ENCODE measurements around the gene ASF1B. TPM values are rescaled to one million over a fixed set of nuclear protein-coding genes. Genes with fewer than 3 reads are reported as not detected.
A peak's percentile ranks its signal among the peaks of the same experiment; 100 is the strongest.

Gene ASF1B
- total RNA-seq, 2 donors from 2014 or later = 0.33 to 0.37 TPM

GRCh38 chr19:14115756-14116155, 20.6 kb downstream of the ASF1B start:
- DNase-seq (ENCODE audit: low spot score) = no peak
- intact Hi-C loops (cut with DNase I) = no loop called here

DNA sequence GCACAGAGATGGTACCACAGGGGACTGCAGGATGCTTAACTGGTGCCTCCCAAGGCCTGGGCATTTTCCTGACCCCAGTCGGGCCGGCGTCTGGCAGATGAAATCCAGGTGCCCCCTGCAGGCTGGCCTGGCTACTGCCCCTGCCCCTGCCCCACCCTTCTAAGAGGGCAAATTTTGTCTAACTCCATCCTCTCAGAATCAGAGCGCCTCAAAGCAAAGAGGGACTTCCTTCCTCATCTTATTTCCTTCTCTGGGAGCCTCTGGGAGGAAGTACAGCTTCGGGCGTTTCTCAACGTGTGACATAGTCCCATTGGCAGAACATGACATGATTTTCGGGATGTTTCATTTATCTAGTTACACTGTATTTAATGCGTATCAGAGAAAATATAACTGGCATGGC, 21.5 kb downstream of the ASF1B start:
- intact Hi-C loops (cut with DNase I) = no loop called here
- peak; percentile 88 for DNase-seq (ENCODE audit: low spot score)

DNA sequence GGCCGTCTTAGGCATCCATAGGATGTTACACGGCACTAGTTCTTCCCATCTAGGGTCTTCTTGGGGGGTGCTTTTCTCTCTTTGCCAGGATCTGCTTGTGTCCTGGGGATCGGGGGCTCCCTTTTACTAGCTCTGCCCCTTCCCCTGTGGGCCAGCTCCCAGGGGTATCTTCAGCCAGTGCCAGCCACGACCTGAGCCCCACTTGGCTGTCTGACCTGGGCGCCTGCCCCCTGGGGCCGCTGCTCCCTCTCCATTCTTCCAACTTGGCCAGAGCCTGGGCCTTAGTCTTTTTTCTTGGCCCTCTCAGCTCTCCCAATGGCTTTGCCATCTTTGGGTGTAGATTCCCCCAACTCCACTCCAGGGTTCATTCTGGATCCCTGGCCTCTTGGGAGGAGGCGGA, 21.9 kb downstream of the ASF1B start:
- no peak for DNase-seq (ENCODE audit: low spot score)
- intact Hi-C loops (cut with DNase I) = no loop called here

- intact Hi-C loops (cut with DNase I) = no loop called here
- no peak for DNase-seq (ENCODE audit: low spot score)
Observed at GRCh38 chr19:14113762-14114414, 22.5 kb downstream of the ASF1B start.

DNA sequence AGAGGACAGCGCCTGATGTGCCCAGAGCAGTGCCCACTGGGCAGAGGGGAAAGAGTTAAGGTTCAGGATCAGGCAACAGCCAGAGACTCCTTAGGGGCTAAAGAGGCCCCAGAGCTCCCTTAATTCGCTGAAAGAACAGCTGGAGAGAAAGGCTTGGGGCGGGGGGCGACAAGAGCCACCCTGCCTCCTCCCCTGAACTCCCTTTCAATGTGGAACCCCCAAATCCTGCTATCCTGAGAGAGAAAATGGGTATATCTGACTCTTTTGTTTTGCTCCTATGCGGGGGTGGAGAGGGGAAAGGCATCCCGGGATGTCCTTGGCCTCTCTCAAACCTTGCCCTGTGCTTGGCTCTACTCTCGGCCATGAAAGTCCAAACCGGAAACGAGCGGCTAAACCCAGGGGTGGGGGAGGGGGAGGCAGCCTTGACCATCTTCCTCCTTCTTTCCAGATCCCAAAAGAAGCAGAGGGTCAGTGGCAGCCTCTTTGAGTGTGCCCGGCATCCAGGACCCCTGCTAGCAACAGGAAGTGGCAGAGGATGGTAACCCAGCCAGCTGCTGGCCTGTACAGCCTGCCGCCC, 23.5 kb downstream of the ASF1B start:
- intact Hi-C loops (cut with DNase I) = no loop called here
- no peak for DNase-seq (ENCODE audit: low spot score)

DNA sequence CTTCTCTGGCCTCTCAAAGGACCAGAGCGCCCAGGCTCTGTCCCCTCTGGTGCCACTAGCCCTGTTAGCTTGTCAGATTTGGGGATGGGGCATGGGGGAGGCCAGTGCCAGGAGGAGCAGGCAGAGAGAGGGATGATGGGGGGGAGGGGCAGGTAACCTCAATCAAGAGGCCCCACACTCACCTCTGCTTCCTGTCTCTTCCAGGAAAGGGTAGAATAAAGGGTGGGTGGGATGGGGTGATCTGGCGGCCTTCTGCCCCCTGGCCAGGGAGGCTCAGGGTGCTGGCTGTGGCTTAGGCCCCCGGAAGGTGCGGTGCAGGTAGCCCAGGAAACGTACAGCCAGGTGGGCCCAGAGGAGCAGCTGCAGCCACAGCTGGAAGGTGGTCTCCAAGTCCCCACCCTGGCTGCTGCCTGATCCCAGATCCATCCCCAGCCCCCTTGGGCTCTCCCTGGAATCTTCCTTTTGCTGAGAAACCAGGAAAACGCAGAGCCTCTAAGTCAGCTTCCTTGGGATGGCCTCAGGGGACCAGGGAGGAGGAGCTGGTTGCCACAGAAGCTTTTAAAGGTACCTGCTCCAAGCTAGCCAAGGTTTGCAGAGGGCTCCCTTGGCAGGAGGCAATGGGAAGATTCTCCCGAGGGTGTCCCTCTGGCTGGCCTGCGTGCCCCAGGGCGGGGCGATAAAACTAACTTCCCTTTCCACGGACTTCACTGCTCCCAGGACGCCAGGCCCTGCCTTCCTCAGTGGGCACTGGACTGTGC, 24.2 kb downstream of the ASF1B start:
- DNase-seq (ENCODE audit: low spot score) = no peak
- intact Hi-C loops (cut with DNase I) = no loop called here

GRCh38 chr19:14111486-14111885, 24.9 kb downstream of the ASF1B start:
- intact Hi-C loops (cut with DNase I) = no loop called here
- no peak for DNase-seq (ENCODE audit: low spot score)

GRCh38 chr19:14110650-14111049, 25.7 kb downstream of the ASF1B start:
- intact Hi-C loops (cut with DNase I) = no loop called here
- DNase-seq (ENCODE audit: low spot score) = no peak

DNA sequence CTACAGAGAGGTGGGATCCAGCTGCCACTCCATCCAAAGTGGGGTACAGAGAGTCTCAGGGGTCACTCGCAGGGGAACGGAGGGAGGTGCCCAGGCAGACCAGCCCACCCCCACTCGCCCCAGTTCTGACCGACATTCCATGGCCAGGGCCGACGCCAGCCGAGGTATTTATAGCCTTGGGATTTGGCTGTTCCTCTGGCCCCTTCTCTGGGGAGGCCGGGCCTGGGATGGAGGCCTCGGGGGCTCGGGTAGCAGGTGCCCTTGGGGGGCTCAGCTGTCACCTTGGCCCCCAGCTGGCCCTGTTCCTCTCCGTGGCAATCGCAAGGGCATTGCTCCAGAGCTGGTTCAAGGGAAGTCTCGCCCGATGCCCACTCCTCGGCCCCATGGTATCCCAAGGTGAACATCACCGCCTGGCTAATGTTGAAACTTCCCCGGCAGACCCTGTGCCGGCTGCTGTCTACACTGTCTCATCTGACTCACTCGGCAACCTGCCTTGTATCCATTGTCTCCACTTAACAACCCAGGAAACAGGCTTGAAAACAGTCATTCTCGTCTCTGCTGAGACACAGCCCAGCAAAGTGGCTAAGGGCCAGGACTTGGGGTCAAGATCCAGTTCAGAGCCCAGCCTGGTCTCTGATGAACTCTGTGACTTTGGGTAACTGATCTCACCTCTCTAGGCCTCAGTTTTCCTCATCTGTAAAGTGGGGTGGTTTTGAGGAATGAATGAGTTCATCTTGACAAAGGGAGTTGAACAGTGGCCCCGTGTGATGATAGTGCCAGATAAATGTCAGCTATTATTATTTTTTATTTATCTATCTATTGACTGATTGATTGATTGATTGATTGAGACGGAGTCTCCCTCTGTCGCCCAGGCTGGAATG, 28.6 kb downstream of the ASF1B start:
- DNase-seq (ENCODE audit: low spot score) = no peak
- intact Hi-C loops (cut with DNase I) = no loop called here

DNA sequence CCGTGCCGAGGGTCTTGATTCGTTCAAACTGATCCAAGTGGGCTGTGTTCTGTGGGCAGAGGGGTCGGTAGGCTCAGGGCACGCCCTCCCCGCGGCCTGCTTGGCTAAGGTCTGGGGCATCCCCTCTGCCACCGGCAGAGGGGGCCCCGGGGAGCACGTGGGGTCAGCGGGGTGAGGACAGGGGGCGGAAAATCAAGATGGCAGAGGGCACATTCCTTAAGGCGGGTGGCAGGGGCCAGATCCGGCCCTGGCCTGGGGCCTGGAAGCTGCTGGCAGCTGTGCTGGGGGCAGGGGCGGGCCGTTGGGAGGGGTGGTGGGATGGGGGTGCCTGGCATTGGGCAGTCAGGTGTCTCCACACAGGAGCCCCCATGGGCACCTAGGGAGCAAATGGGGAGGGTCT, 29.5 kb downstream of the ASF1B start:
- intact Hi-C loops (cut with DNase I) = no loop called here
- DNase-seq (ENCODE audit: low spot score) = no peak

DNA sequence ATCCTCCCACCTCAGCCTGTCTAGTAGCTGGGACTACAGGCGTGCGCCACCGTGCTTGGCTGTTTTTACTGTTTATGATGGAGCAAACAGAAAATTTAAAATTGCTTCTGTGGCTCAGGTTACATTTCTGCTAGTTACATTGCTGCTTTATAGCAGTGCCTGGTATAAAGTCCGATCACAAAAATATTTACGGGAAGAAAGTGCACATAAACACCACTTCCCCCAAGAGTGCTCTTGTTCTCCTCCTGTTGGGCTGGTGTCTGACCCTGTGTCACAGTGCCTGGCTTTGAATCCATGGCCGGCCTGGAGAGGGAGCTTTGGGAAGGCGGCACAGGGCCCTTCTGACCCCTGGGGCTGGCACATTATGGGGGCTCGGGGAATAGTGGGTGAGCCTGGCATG, 30.7 kb downstream of the ASF1B start:
- intact Hi-C loops (cut with DNase I) = no loop called here

GRCh38 chr19:14103310-14103709, 33.1 kb downstream of the ASF1B start:
- intact Hi-C loops (cut with DNase I) = no loop called here
- DNase-seq (ENCODE audit: low spot score) = no peak

More for the DNA sequence above, 30.7 kb downstream of the ASF1B start:
- DNase-seq (ENCODE audit: low spot score) = no peak

- no peak for DNase-seq (ENCODE audit: low spot score)
- intact Hi-C loops (cut with DNase I) = no loop called here
Observed at GRCh38 chr19:14102756-14103155, 33.6 kb downstream of the ASF1B start.

DNA sequence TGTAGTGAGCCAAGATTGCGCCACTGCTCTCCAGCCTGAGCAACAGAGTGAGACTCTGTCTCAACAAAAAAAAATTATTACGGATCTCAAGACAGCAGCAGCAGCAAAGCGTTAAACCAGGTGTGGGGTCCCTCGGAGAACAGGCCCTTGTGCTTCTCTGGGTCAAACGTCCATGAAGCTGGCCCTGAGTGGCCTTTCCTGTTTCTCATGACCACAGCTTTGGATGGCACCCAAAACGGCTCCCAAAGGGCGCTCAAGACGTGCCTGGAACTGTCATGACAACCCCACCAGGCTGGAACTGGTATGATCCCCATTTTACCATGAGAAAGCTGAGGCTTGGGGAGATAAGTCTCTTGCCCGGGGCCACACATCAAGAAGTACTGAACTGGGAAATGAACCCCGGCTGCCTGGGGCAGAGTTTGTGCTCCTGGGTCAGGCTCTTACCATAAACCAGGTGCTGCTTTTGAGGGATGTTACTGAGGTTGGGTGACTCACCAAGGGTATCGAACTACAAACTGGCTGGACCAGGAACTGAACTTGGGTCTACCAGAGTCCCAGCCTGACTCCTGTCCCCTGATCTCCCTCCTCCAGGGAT, 34.2 kb downstream of the ASF1B start:
- intact Hi-C loops (cut with DNase I) = no loop called here
- DNase-seq (ENCODE audit: low spot score) = no peak

GRCh38 chr19:14101003-14101545, 35.3 kb downstream of the ASF1B start:
- intact Hi-C loops (cut with DNase I) = no loop called here
- DNase-seq (ENCODE audit: low spot score) = no peak

- no peak for DNase-seq (ENCODE audit: low spot score)
- intact Hi-C loops (cut with DNase I) = no loop called here
Observed at GRCh38 chr19:14097532-14098151, 38.7 kb downstream of the ASF1B start.

DNA sequence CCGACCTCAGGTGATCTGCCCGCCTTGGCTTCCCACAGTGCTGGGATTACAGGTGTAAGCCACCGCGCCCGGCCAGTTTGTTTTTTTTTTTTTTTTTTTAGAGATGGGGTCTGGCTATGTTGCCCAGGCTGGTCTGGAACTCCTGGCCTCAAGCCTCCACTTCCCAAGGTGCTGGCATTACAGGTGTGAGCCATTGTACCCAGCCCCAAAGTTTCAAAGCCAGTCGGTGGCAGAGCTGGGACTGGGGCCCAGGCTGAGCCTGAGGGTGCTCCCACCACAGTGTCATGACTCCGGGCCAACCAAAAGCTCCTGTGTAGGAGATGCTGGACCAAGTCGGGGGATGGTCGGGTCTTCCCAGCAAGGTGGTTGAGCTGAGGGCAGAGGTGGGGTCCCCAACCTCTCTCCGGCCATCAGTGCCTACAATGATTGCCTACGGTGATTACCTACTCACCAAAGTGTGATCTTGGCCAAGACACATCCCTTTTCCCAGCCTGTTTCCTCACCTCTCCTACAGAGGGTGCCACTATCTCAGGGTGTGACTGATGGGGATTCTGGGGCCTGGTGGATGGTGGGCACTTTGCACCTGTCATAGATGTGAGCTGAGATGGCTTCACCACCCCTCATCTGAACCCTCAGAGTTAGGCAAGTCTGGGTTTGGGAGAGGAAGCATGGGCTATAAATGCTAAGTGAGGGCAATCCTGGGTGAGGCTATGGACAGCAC, 40.0 kb downstream of the ASF1B start:
- DNase-seq (ENCODE audit: low spot score) = no peak
- intact Hi-C loops (cut with DNase I) = no loop called here

DNA sequence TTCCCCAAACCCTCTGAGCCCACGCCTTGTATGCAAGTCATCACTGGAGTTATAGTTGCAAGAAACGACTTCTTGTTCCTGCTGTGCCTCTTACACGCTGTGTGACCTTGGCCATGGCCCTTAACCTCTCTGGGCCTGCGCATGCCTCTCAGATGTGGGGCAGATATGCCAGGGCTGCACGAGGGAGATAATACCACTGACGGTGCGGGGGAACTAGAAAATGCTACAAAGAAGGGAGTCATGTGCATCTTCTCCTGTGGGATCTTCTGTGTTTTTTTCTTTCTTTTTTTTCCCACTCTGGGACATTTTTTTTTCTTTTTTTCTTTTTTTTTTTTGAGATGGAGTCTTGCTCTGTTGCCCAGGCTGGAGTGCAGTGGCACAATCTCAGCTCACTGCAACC, 41.5 kb downstream of the ASF1B start:
- intact Hi-C loops (cut with DNase I) = no loop called here
- DNase-seq (ENCODE audit: low spot score) = no peak
